Cardiac septum (tissue), 1 donor: ENCODE measurements around the gene OPTN. TPM values are rescaled to one million over a fixed set of nuclear protein-coding genes. Genes with fewer than 3 reads are reported as not detected.
"Not testable (repeated sequence)": the region's sequence is repeated elsewhere in the genome, so short reads cannot be mapped to it uniquely, and the experiment has no call there.

ENCODE experiments used
- DNase-seq: peaks from one replicate; pipeline ENCODE4 v3.0.0-alpha.2; 2020; ENCODE audit warnings: low spot score
- intact Hi-C: fragments of 100-400 bp; cut with DNase I; formaldehyde crosslinking; loops from one replicate; pipeline ENCODE4 v1.14.0; 2022
- total RNA-seq: library from RNA; stranded (reverse); fragmentation: NEBNext Ultra II Directional; extraction: Animal tissue kit (Norgen Biotek cat#: 25700); gene quantifications from one replicate; pipeline ENCODE4 v1.2.1, GENCODE V29; 2021
- donor health status: DM: no; HTN: no; CAD: no.

OPTN gene
- total RNA-seq, 1 donor from 2014 or later = 126 TPM

- intact Hi-C loops = no loop called here
- no peak for DNase-seq
Observed at GRCh38 chr10:13087601-13087985, 12.4 kb upstream of the OPTN start.

DNA sequence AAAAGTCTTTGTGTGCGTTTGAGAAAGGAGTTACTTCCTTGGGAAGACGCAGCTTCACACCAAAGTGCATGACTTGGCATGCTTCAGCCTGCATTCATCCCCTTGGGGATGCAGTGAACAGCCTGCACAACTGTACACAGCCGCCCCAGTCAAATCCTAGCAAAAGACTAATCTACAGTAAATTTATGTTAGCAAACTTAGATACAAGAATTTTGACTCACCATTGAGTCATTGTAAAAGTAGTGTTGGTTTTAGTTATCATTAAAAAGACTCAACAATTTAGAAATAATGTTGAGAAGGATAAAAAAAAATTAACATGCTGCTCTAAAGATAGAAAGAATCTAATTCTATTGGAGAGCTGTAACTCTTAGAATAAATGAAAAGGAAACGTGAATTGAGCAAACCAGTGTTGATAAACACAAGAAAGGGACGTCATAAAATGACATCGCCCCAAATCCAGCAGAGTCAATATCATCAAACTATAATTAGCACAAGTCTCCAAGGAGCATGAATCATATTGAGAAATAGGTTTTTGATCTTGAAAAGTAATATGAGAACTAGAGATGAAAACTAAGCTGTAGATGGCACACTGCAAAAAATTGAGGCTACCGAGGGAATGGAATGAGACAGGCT, 11.9 kb upstream of the OPTN start:
- no peak for DNase-seq
- intact Hi-C loops = no loop called here

DNA sequence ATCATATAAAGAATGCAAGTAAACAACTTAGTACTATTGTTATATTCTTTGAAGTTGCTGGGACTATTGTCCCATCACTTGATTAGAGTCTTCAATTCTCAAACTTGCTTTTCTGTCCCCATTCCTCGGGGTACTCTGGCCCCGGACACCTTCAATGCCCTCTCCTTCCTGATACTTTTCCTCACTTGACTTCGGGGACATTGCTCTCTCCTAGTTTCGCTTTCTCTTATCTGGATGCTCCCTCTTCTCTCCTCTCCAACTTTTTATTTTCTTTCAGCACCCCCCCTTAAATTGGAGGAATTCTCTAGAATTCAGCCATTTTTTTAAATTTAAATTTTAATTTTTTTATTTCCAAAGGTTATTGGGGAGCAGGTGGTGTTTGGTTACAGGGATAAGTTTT, 10.6 kb upstream of the OPTN start:
- intact Hi-C loops = no loop called here
- DNase-seq = no peak

DNA sequence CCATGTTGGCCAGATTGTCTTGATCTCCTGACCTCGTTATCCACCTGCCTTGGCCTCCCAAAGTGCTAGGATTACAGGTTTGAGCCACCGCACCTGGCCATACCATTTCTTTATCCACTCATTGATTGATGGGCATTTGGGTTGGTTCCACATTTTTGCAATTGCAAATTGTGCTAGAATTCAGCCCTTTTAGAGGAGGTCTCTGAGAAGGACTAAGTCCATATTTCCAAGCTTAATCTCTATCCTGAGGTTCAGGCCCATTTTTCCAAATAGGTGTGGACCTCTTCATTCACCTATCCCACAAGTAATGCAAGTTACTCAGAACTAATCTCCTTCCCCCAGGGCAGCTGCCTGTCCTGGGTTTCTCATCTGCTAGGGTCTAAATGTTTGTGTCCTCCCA, 9.7 kb upstream of the OPTN start:
- intact Hi-C loops = no loop called here
- DNase-seq = no peak

GRCh38 chr10:13091801-13092200, 8.2 kb upstream of the OPTN start:
- intact Hi-C loops = no loop called here
- DNase-seq = no peak

- DNase-seq = no peak
- intact Hi-C loops = no loop called here
Observed at GRCh38 chr10:13092291-13093102, 7.5 kb upstream of the OPTN start.

GRCh38 chr10:13094082-13094481, 5.9 kb upstream of the OPTN start:
- DNase-seq, intact Hi-C loops: not testable (repeated sequence)

- intact Hi-C loops = no loop called here
- DNase-seq = no peak
Observed at GRCh38 chr10:13095094-13095493, 4.9 kb upstream of the OPTN start.

GRCh38 chr10:13095929-13096328, 4.0 kb upstream of the OPTN start:
- no peak for DNase-seq
- intact Hi-C loops = no loop called here

DNA sequence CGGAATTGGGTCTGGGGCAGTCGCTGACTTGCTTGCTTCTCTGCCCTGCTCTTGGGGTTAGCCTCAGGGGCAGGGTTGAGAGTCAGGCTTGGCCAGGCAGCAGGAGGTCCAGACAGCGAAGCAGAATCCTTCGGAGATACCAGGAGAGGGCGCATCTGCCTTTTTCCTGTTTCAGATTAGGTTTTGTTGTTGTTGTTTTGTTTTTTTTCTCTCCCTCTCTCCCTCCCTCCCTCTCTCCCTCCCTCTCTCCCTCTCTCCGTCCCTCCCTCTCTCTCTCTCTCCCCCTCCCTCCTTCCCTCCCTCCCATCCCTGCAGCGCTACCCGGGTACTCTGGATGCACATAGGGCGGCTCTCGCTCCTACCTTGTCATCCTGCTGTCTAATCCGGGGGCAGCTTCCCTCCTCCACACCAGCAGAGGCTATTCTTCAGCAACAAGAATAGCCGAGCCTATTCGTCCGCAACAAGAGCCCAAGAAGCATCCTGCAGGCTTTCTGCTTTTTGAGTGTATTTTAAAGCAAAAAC, 758 bp upstream of the OPTN start:
- no peak for DNase-seq
- intact Hi-C loops = no loop called here

DNA sequence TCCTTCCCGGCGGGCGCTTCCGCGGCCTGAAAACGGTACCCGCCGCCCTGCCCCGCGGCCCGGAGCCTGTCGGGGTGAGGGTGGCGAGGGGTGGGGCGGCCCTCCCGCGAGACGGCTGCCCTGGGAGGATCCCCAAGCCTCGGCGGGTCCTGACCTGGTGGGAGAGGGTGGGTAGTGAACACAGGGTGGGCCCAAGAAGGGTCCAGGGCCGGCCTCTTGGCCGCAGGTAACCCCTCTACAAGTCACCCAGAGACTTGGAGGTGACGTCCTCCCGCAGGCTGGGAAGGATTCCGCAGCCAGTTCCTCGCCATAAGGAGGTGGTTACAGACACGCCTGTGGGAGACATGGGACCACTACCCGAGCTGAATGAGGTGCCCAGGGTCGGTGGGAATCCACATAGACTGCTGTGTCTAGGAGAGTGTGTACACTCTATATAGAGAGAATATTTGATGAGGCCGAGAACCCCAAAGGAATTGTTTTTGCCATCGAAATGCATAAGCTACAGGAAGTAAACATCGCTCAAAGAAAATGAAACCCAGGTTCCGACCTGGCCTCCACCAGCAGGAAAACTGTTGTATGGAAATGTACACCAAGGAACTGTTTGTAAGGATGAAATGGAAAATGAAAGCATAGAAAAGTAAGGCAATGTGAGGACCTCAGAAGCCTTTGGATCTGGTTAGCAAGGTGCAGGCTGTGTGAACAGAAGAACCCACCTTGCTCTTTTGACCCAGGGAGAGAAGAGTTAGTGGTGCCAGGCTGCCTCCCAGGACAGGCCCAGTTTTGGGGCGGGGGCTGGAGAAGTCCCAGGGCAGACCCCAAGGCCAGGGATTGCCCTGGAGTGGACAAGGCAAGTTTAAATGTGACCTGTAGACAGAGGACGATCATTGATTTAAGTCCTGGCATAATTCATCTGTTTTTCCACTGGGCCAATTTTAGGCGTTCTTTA, 659 bp downstream of the OPTN start:
- intact Hi-C loops = no loop called here
- DNase-seq = no peak

DNA sequence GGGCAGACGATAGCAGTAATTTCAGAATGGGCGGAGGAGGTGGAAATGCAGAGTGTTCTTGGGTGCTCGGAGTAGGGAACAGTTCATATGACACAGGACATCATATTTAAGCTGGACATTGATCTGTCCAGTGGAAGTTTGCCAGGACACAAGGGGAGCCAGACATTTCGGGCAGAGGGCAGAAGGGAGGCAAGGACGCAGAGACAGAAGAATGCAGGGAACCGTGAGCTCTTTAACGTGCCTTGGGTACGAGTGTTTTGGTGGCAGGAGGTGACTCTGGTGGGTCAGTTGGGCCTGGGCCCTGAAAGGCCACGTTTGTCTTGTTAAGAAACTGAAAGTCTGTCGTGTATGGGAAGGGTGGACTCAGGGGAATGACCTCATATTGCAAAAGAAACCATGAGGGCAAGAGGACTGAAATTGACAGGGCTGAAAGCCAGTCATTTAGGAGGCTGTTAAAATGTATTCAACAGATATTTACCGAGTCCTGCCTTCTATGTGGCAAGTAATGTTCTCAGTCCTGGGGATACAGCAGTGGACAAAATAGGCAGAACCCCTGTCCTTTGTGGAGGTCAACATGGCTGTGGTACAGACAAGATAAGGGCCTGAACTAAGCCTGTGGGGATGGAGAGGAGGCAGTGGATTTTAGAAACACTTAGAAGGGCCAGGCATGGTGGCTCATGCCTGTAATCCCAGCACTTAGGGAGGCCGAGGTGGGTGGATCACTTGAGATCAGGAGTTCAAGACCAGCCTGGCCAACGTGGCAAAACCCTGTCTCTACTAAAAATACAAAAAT, 2.2 kb downstream of the OPTN start:
- intact Hi-C loops = no loop called here
- no peak for DNase-seq

DNA sequence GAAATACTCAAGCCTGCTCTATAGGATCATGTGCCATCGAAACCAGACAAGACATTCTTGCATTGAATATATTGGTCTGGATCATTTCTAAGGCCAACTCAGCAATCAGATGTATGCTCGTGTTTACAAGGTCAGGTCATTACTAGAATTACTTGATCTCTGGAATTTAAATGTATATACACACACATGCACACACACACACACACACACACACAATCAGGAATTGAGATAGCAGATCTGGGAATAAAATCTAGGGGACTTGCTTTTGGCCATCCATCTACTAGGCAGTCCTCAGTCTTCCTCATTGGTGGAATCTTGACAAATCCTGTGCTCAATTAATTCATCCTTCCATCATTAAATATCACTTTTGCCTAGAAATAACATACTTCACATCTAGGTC, 3.6 kb downstream of the OPTN start:
- intact Hi-C loops = no loop called here
- DNase-seq = no peak

DNA sequence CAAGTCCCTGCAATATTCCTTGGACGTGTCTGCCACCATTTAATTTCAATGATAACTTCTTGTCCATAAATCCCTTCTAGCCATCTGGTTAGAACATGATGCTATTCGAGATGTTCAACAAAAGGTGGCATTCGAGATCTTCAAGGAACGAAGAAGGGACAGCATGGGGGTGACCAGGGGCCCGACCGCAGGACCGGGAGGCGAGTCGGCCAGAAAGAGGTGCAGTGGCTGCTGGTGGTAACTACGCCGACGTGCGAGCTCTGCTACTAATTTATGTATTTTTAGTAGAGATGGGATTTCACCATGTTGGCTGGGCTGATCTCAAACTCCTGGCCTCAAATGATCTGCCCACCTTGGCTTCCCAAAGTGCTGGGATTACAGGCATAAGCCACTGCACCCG, 4.7 kb downstream of the OPTN start:
- intact Hi-C loops = no loop called here
- DNase-seq = no peak

DNA sequence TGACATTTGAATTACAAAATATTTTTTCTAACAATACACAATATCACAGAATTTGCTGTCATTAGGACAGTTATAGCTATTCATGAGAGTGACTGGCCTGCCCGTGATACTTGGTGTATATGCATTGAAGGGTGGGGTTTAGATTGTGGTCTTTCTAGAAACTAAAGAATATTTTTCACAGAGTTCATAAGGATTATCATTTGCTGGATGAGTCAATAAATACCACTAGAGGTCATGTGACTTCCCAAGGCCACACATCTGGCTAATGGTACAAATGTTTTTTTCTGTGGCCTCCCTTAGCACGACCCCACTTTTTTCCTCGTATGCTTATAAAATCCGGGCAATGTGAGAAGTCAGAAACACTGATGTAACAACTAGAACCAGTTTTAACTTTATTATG, 5.2 kb downstream of the OPTN start:
- intact Hi-C loops = no loop called here
- DNase-seq = no peak

DNA sequence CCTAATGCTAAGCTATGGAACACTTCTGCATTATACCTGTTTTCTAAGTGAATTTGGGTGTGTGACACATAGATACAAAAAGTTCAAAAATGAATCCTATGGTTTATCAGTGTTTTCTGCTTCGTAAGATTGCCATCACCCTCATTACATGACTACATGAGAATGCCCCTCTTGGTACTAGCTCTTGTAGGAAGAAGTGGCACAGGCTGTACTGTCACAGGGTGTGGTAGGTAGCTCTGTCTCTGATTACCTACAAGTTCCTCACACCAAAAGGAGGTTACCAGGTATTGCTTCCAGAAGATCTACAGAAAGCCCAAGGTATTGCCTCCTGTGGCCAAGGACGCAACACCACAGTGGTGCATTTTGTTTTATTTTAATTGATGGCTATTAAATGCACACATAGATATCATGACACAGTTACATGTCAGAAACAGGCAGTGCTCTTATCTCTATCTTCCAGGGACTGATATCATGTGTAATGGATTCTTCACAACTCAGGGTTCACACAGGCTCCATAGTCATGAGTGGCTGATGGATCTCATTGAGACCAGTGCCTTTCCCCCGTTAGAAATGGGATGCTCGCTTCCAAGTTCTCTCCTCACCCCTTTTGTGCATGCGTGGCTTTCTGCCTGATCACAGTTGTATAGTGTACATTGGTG, 6.6 kb downstream of the OPTN start:
- DNase-seq = no peak
- intact Hi-C loops = no loop called here

GRCh38 chr10:13110908-13111307, 10.9 kb downstream of the OPTN start:
- no peak for DNase-seq
- intact Hi-C loops = no loop called here

- intact Hi-C loops = no loop called here
- no peak for DNase-seq
Observed at GRCh38 chr10:13113544-13113943, 13.6 kb downstream of the OPTN start.
